Right lobe of liver (tissue), 6 donors: ENCODE measurements around the gene CAMKV. TPM values are rescaled to one million over a fixed set of nuclear protein-coding genes. Genes with fewer than 3 reads are reported as not detected.

Source experiments
- ATAC-seq, 4 donors: fragments of 200-7000 bp; cut with Tn5 transposase; one replicate each; pipeline ENCODE4 v1.9.1; 2020; ENCODE audit warnings: mild to moderate bottlenecking in 4 of 4, moderate library complexity in 4 of 4
- DNase-seq, 3 donors: peaks; one replicate each; pipeline ENCODE4 v3.0.0-alpha.2; 2020
- H3K27ac ChIP-seq, 3 donors: fragments of 200-600 bp; one replicate each; pipeline ENCODE4 v1.8.0; 2022
- H3K27me3 ChIP-seq, 2 donors: fragments of 200-600 bp; one replicate each; pipeline ENCODE4 v1.8.0; 2022
- H3K36me3 ChIP-seq, 4 donors: fragments of 200-600 bp; sonication (generic) in 1 of 4; one replicate each; pipeline versions ENCODE4 v1.5.1 to v1.8.0; 2017 to 2022; ENCODE audit warnings: control low read depth in 1 of 4
- H3K4me1 ChIP-seq, 4 donors: fragments of 200-600 bp; sonication (generic) in 1 of 4; one replicate each; pipeline versions ENCODE4 v1.5.1 to v1.8.0; 2017 to 2022; ENCODE audit warnings: control low read depth in 1 of 4
- H3K4me3 ChIP-seq, 3 donors: fragments of 200-600 bp; one replicate each; pipeline ENCODE4 v1.8.0; 2022
- H3K9me3 ChIP-seq, 4 donors: fragments of 200-600 bp; sonication (generic) in 1 of 4; one replicate each; pipeline versions ENCODE4 v1.5.1 to v1.8.0; 2017 to 2022; ENCODE audit warnings: control low read depth in 1 of 4
- POLR2A ChIP-seq: fragments of 450-650 bp; IDR thresholded peaks from one replicate; pipeline ENCODE4 v1.6.1; 2017; ENCODE audit warnings: antibody characterized with exemption, mild to moderate bottlenecking
- WGBS: methylation state at CpG from one replicate; pipeline ENCODE4 v1.1.6; 2018; ENCODE audit warnings: low coverage, low lambda C conversion rate; ENCODE audit not compliant: insufficient coverage; ENCODE audit errors: missing lambda C conversion rate; 5-methylcytosine and 5-hydroxymethylcytosine counted together
- intact Hi-C, 2 donors: fragments of 100-400 bp; cut with DNase I; formaldehyde crosslinking; loops; one replicate each; pipeline versions ENCODE4 v1.11.2 to v1.14.1; 2022
- total RNA-seq, 6 experiments: library from RNA; depleted of rRNA in 2 of 6; stranded (reverse); fragments of >200 nt in 2 of 6; fragmentation: NEBNext Ultra II Directional in 3 of 6; extraction: Animal tissue kit (Norgen Biotek cat#: 25700) in 3 of 6; gene quantifications; one replicate each; pipeline versions ENCODE4 v1.1.0 to v1.2.4, GENCODE V29; 2016 to 2023
- TF ChIP-seq, protein P1 (sequence below), 4 donors: fragments of 200-600 bp in 3 of 4; fragments of 450-650 bp in 1 of 4; IDR thresholded peaks; one replicate each; pipeline versions ENCODE4 v1.5.1 to v1.8.0; 2016 to 2022; ENCODE audit warnings: antibody characterized with exemption in 4 of 4, mild to moderate bottlenecking in 2 of 4
- donor health status: DM: no; HTN: yes; CAD: no.
- donor health status: DM: no; HTN: no; CAD: no.
- donor health status: DM: no; HTN: no; CAD: no.
- donor health status: DM: no; HTN: yes; CAD: no.
- donor health status: DM: no; HTN: yes; CAD: no.

CAMKV gene
- total RNA-seq, 6 experiments from 2014 or later = not detected

DNA sequence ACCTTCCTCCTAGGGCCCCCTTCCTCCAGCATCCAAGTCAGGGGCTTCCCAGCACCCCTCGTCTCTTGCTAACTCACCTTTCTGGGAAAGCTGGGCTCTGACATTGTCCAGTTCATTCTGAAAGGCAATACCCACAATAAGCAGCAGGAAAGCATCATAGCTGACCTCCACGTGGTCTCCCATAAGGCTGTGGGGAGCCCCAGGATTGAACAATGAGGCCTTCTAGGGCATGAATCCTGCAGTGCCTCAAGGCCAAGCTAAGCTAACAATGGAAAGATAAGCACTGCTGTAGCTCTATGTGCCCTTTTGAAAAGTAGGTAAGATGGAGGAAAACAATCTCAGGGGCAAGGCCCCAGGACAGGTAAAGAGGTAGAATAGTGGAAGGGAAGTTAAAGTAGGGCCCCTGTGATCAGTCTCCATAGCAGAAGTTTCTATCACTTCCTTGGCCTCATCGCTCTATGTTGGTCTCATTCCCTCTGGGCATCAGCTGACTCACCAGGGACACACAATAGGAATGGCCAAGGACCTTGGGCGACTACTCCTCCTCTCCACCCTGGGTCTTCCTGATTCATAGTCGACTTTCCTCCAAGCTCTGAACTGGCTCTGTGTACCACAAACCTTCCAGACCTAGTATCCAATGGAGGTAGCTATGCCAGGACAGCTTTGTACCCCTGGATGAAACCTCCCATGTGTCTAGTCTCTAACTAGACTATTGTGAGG, 25.1 kb downstream of the CAMKV start:
- 78% methylated on average over 4 of the region's 5 CpGs for WGBS

DNA sequence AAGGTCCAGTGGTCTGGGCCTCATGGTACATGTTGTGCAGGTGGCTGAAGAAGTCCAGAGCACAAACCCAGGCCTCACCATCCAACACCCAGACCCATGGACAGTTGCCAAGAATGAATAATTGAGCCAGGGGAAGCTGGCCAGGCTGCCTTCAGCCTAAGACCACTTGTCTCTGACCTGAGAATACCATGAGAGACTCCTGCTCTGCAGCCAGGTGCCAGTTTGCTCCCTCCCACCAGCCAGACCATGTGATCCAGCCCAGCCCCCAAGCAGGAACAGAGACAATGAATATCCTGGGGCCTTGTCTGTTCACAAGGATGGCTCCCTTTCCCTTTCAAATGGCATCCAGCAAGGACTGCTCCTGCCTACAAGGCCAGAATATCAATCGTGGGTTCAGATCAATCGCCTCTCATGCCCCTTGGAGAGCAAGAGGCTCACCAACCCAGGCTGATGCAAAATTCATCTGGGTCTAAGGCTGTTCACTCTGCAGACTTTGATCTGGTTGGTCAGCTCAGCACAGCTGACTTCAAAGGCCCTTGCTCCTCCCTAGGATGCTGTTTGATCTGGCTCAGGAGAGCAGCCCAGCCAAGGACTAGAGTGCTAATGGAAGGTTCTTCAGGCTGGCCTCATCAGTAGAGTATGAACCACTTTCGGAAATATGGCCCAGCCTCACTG, 26.7 kb downstream of the CAMKV start:
- Histone ChIP-seq H3K36me3 (no peaks in the 10 kb centered on the region), H3K27me3 (no peaks in the 10 kb centered on the region), H3K27ac (no peak overlapping the region), H3K4me1 (peaks cover 0 to 12% (median 0%) of the 10 kb centered on the region in 4 donors), H3K9me3 (no peaks in the 10 kb centered on the region), H3K4me3 (no peak overlapping the region)
- ATAC-seq (no peak), DNase-seq (no peak)
- WGBS = no CpG with 5 or more reads among the region's 3 CpGs
- intact Hi-C loops = loop anchor here (5.0 to 10.0 kb wide), 3 partner anchors 41 to 138 kb away; partner anchors contain the start of genes INKA1 (in 1 of the 2) and MST1R (in 1 of the 2)
- TF ChIP-seq, protein P1, sequence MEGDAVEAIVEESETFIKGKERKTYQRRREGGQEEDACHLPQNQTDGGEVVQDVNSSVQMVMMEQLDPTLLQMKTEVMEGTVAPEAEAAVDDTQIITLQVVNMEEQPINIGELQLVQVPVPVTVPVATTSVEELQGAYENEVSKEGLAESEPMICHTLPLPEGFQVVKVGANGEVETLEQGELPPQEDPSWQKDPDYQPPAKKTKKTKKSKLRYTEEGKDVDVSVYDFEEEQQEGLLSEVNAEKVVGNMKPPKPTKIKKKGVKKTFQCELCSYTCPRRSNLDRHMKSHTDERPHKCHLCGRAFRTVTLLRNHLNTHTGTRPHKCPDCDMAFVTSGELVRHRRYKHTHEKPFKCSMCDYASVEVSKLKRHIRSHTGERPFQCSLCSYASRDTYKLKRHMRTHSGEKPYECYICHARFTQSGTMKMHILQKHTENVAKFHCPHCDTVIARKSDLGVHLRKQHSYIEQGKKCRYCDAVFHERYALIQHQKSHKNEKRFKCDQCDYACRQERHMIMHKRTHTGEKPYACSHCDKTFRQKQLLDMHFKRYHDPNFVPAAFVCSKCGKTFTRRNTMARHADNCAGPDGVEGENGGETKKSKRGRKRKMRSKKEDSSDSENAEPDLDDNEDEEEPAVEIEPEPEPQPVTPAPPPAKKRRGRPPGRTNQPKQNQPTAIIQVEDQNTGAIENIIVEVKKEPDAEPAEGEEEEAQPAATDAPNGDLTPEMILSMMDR (IDR thresholded peaks at IDR 0.05) = no peak
- TF ChIP-seq POLR2A = no peak

More for the DNA sequence above, 25.1 kb downstream of the CAMKV start:
- ATAC-seq (no peak), DNase-seq (no peak)
- H3K4me3 ChIP-seq = no peak overlapping the region
- H3K27me3 ChIP-seq = no peaks in the 10 kb centered on the region
- intact Hi-C loops = loop anchor here (5.0 to 10.0 kb wide), 3 partner anchors 42 to 140 kb away; partner anchors contain the start of genes INKA1 (in 1 of the 2) and MST1R (in 1 of the 2)
- H3K36me3 ChIP-seq = no peaks in the 10 kb centered on the region
- TF ChIP-seq, protein P1 (IDR thresholded peaks at IDR 0.05) = no peak
- no peak for TF ChIP-seq POLR2A
- peaks cover 0 to 9% (median 0%) of the 10 kb centered on the region in 4 donors for H3K4me1 ChIP-seq
- no peaks in the 10 kb centered on the region for H3K9me3 ChIP-seq
- no peak overlapping the region for H3K27ac ChIP-seq

DNA sequence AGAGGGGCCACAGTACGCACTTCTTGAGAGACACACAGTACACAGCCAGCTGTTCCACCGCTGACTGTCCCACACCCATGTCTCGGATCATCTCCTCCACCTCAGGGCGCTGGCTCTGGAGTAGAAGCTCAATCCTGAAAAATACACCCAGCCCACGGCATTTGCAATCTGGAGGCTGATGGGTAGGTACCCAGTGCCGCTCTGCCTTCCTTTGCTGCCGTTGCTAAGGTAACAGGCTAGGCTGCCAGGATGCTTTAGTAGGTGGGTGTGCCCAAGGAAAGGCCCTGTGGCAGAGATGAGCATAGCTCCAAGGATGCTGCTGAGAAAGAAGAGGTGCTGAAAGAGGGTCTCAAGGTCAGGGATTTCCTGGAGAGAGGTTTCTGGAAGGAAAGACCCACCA, 27.9 kb downstream of the CAMKV start:
- no peak overlapping the region for H3K27ac ChIP-seq
- H3K4me1 ChIP-seq = peaks cover 0 to 12% (median 0%) of the 10 kb centered on the region in 4 donors
- no peaks in the 10 kb centered on the region for H3K36me3 ChIP-seq
- intact Hi-C loops = loop anchor here (5.0 to 10.0 kb wide), 3 partner anchors 40 to 137 kb away; partner anchors contain the start of genes INKA1 (in 1 of the 2) and MST1R (in 1 of the 2)
- DNase-seq (no peak), ATAC-seq (no peak)
- H3K27me3 ChIP-seq = no peaks in the 10 kb centered on the region
- H3K4me3 ChIP-seq = no peak overlapping the region
- H3K9me3 ChIP-seq = no peaks in the 10 kb centered on the region
- TF ChIP-seq POLR2A = no peak
- TF ChIP-seq, protein P1 (IDR thresholded peaks at IDR 0.05) = no peak
- no CpG with 5 or more reads among the region's 7 CpGs for WGBS

DNA sequence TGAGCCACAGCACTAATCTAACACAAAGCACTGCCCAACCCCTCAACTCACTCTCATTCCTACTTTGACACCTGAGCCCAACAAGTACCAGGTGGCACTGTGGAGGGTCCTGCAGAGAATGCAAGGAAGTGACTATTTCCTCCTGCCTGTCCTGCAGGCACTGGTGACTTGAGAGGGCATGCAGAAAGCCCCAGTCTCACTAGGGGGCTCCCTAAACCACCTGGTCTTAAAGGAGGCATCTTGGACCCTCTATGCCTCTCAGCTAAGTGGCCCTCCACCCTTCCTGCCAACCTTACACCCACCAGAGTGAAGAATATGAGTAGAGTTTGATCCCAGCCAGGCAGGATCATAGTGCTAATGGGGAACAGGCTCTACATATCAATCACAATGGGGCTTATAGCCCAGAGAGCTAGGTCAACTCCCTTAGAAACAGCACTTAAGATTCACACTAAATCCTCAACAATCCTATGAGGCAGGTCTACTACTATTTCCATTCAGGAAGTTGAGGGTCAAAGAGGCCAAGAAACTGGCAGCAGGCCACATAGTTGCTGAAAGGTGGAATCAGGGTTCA, 28.5 kb downstream of the CAMKV start:
- Histone ChIP-seq H3K9me3 (no peaks in the 10 kb centered on the region), H3K4me1 (peaks cover 0 to 12% (median 0%) of the 10 kb centered on the region in 4 donors), H3K27ac (no peak overlapping the region), H3K4me3 (no peak overlapping the region), H3K36me3 (no peaks in the 10 kb centered on the region), H3K27me3 (no peaks in the 10 kb centered on the region)
- intact Hi-C loops = loop anchor here (5.0 to 10.0 kb wide), 3 partner anchors 39 to 136 kb away; partner anchors contain the start of genes INKA1 (in 1 of the 2) and MST1R (in 1 of the 2)
- ATAC-seq (no peak), DNase-seq (no peak)
- no peak for TF ChIP-seq POLR2A
- TF ChIP-seq, protein P1 (IDR thresholded peaks at IDR 0.05) = peak in 2 of 4 donors; percentile 21 to 34
